G401.6 (cell line): ENCODE results near the gene PVRIG.
"Not testable (repeated sequence)": the region's sequence is repeated elsewhere in the genome, so short reads cannot be mapped to it uniquely, and the experiment has no call there.

Experiments
- FAIRE-seq: peaks from 2 replicates; lab custom pipeline; 2012; peaks lifted over from hg19 to GRCh38; lab: Jason Lieb, UNC

PVRIG gene

GRCh38 chr7:100195222-100195621, 24.5 kb upstream of the PVRIG start:
- no peak for FAIRE-seq

GRCh38 chr7:100195901-100196322, 23.8 kb upstream of the PVRIG start:
- not testable (repeated sequence) for FAIRE-seq

- FAIRE-seq: no peak
These were observed 21.5 kb upstream of the PVRIG start for GRCh38 chr7:100198266-100198665.

- no peak for FAIRE-seq
These were observed 19.1 kb upstream of the PVRIG start for GRCh38 chr7:100200693-100201092.

- FAIRE-seq: no peak
These were observed 15.3 kb upstream of the PVRIG start for GRCh38 chr7:100204454-100204853.

- no peak for FAIRE-seq
These were observed 10.8 kb upstream of the PVRIG start for GRCh38 chr7:100208911-100209408.

- FAIRE-seq: no peak
These were observed 10.3 kb upstream of the PVRIG start for GRCh38 chr7:100209493-100209892.

GRCh38 chr7:100210805-100211204, 8.9 kb upstream of the PVRIG start:
- FAIRE-seq: no peak

GRCh38 chr7:100211342-100211780, 8.4 kb upstream of the PVRIG start:
- FAIRE-seq: no peak

- no peak for FAIRE-seq
These were observed 7.0 kb upstream of the PVRIG start for GRCh38 chr7:100212631-100213286.

GRCh38 chr7:100213672-100214071, 6.1 kb upstream of the PVRIG start:
- no peak for FAIRE-seq

- FAIRE-seq: not testable (repeated sequence)
These were observed 5.4 kb upstream of the PVRIG start for GRCh38 chr7:100214356-100214755.

- FAIRE-seq: no peak
These were observed 3.9 kb upstream of the PVRIG start for GRCh38 chr7:100215895-100216294.

- peak; percentile 53 for FAIRE-seq
These were observed 1.8 kb upstream of the PVRIG start for GRCh38 chr7:100217934-100218333.

- FAIRE-seq: no peak
These were observed 445 bp upstream of the PVRIG start for GRCh38 chr7:100219271-100219737.

GRCh38 chr7:100220586-100221230, 959 bp downstream of the PVRIG start:
- no peak for FAIRE-seq

GRCh38 chr7:100221231-100221718, 1.5 kb downstream of the PVRIG start:
- no peak for FAIRE-seq

GRCh38 chr7:100221767-100222444, 2.2 kb downstream of the PVRIG start:
- no peak for FAIRE-seq

GRCh38 chr7:100222445-100223132, 2.8 kb downstream of the PVRIG start:
- no peak for FAIRE-seq

- not testable (repeated sequence) for FAIRE-seq
These were observed 3.7 kb downstream of the PVRIG start for GRCh38 chr7:100223376-100223927.

- FAIRE-seq: not testable (repeated sequence)
These were observed 5.1 kb downstream of the PVRIG start for GRCh38 chr7:100224891-100225290.
